ENCODE data around the gene SORCS3.

The SORCS3 gene

DNA sequence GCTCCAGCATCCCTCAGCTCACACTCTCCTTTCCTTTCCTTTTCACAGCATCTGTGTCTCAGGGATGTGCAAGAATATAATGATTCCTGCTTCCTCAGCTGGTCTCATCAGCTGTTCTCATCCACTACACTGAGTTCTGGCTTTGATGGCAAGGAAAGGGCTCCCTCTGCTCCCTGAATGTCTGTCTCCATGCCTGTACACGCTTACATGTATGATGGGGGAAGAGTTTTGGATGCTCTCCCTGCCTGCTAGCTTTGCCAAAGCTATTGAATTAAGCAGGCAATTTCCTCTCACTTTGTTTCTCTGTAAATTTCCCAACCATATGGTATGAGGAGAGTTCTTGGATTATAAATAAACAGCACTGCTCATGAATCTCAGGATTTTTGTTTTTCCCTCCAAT, 254.5 kb downstream of the SORCS3 start:
- ATAC-seq (ENCODE audit: low read depth) (no peak), DNase-seq (ENCODE audit: low spot score in 2 of 2) (no peak)
- Mint-ChIP-seq H3K27me3 (no peaks in the 10 kb centered on the region), H3K36me3 (no peaks in the 10 kb centered on the region), H3K4me3 (no peak overlapping the region), H3K9me3 (peaks cover 2% of the 10 kb centered on the region), H3K27ac (no peak overlapping the region), H3K4me1 (peaks cover 2% of the 10 kb centered on the region)

DNA sequence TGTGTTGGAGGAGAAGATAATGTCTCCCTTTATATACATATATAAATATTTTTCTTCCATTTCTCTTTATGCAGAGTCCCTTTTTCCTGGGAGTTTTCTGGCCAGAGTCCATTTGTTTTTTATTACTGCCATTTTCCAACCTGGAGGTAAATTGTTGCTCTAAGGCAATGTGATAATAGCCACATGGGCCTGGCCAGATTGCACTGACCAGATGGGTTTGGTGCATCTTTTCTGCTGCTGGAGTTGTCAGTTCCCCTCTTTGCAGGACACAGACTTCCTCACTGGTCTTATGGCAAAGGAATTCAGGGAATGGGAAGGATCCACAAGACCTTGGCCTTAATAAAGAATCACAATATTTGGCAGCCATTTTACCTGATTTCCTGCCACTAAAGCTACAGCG, 254.9 kb downstream of the SORCS3 start:
- Mint-ChIP-seq H3K27ac (no peak overlapping the region), H3K4me3 (no peak overlapping the region), H3K4me1 (peaks cover 2% of the 10 kb centered on the region), H3K9me3 (no peaks in the 10 kb centered on the region), H3K36me3 (no peaks in the 10 kb centered on the region), H3K27me3 (no peaks in the 10 kb centered on the region)
- ATAC-seq (ENCODE audit: low read depth) (no peak), DNase-seq (ENCODE audit: low spot score in 2 of 2) (no peak)

DNA sequence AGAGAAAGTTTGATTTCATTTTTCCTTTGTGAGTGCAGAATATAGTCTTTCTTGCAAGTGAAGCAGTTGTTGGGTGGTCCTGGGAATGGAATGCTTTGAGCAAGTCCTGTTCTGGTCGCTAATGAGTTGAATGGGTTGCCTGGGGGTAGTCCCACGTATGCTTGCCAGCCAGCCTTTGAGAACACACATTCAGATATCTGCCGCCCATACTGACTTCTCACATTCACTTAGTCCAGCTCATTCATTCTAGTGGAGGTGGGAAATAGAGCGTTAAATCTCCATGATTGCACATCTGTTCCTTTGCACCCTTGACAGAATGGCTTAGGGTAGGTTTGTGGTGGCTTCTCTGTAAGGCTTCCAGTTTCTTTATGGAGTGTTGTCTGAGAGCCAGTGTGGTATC, 256.6 kb downstream of the SORCS3 start:
- Mint-ChIP-seq H3K27ac (no peak overlapping the region), H3K27me3 (peaks cover 2% of the 10 kb centered on the region), H3K9me3 (no peaks in the 10 kb centered on the region), H3K4me1 (peaks cover 2% of the 10 kb centered on the region), H3K4me3 (no peak overlapping the region), H3K36me3 (no peaks in the 10 kb centered on the region)
- ATAC-seq (ENCODE audit: low read depth) (no peak), DNase-seq (ENCODE audit: low spot score in 2 of 2) (no peak)

DNA sequence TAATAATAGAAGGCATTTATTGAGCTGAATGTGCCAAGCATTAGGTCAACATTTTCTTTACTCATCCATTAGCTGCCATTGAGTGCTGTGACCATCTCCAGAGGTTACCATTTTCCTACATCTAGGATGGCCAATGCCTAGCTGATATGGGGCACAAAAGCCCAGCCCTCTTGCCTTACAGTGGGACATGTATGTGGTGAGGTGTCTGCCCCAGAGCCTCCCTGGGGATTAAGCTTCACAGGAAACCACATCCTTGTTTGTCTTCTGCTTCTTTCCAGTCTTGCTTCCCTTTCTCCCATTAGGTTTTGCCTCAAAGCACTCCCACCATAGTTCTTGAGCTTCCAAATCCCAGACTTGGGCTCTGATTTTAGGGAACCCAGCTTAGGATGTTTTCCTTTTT, 258.7 kb downstream of the SORCS3 start:
- ATAC-seq (ENCODE audit: low read depth) (no peak), DNase-seq (ENCODE audit: low spot score in 2 of 2) (no peak)
- H3K9me3 Mint-ChIP-seq = no peaks in the 10 kb centered on the region
- no peak overlapping the region for H3K27ac Mint-ChIP-seq
- H3K27me3 Mint-ChIP-seq = peaks cover 2% of the 10 kb centered on the region
- no peaks in the 10 kb centered on the region for H3K36me3 Mint-ChIP-seq
- no peak overlapping the region for H3K4me3 Mint-ChIP-seq
- H3K4me1 Mint-ChIP-seq = peaks cover 2% of the 10 kb centered on the region

DNA sequence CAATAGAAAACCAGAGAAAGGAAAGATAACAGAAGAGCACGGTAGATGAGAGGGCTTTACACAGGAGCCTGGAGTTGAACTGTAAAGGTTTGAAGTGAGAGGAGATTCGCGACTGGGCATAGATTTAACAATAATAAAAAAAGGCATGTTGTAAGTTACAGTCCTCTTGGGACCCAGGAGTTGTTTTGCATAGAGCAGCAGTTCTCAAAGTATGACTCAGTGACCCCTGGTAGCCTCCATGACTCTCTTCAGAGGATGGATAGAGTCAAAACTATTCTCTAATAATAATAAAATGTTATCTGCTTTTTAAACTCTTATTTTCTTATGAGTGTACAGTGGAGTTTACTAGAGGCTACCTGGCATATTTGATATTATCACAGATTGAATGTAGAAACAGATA, 262.3 kb downstream of the SORCS3 start:
- H3K27me3 Mint-ChIP-seq = peaks cover 2% of the 10 kb centered on the region
- H3K9me3 Mint-ChIP-seq = no peaks in the 10 kb centered on the region
- H3K27ac Mint-ChIP-seq = no peak overlapping the region
- no peak for ATAC-seq (ENCODE audit: low read depth)
- no peak for DNase-seq (ENCODE audit: low spot score in 2 of 2)
- H3K36me3 Mint-ChIP-seq = no peaks in the 10 kb centered on the region
- no peak overlapping the region for H3K4me3 Mint-ChIP-seq
- peaks cover 2% of the 10 kb centered on the region for H3K4me1 Mint-ChIP-seq

DNA sequence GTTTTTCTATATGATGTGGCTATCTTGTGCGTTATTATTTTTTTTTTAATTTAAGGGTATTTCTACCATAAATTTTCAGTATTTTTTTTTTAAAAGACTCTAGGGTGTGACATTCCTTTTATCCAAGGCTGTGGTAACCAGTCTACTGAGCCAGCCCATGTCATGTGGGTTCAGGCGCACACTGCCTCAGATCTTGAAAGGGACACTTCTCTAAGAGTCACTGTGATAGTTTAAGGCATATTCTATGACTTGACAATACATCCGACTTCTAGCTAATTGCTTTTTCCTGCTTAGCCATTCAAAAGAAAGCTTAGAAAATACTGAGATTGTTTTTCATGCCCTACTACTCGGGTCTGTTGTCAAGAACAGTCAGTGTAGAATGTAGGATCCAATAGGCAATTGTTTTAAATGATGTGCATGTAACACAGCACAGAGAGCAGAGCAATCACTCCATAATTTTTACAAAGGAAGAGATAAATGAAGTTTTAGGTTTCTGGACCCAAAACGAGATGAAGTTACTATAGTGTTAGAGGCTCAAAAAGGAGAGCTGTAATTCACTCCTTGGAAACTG, 263.7 kb downstream of the SORCS3 start:
- peaks cover 2% of the 10 kb centered on the region for H3K27me3 Mint-ChIP-seq
- H3K27ac Mint-ChIP-seq = no peak overlapping the region
- peaks cover 2% of the 10 kb centered on the region for H3K4me1 Mint-ChIP-seq
- no peaks in the 10 kb centered on the region for H3K36me3 Mint-ChIP-seq
- H3K4me3 Mint-ChIP-seq = no peak overlapping the region
- no peaks in the 10 kb centered on the region for H3K9me3 Mint-ChIP-seq
- no peak for ATAC-seq (ENCODE audit: low read depth)
- DNase-seq (ENCODE audit: low spot score in 2 of 2) = no peak

DNA sequence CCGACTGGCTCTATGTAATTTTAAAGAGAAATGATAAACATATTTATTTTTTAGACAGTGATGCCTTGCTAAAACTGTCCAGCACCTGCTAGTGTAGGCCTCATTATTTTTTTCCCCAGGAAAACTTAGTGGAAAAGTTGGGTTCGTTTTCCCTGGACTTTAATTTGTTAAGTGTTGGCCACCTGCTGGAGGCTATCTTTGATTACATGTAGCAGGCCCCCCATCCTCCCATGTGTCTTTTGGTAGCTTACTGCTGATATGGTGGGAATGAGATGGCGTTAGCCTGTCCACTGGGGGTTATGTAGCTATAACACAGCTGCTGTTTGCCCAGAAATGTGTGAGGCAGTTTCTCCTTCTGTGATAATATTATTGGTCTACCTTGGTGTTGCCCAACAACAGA, 265.0 kb downstream of the SORCS3 start:
- H3K9me3 Mint-ChIP-seq = no peaks in the 10 kb centered on the region
- no peak overlapping the region for H3K4me3 Mint-ChIP-seq
- no peaks in the 10 kb centered on the region for H3K4me1 Mint-ChIP-seq
- H3K27me3 Mint-ChIP-seq = peaks cover 2% of the 10 kb centered on the region
- no peak for DNase-seq (ENCODE audit: low spot score in 2 of 2)
- ATAC-seq (ENCODE audit: low read depth) = no peak
- H3K27ac Mint-ChIP-seq = no peak overlapping the region
- H3K36me3 Mint-ChIP-seq = no peaks in the 10 kb centered on the region

DNA sequence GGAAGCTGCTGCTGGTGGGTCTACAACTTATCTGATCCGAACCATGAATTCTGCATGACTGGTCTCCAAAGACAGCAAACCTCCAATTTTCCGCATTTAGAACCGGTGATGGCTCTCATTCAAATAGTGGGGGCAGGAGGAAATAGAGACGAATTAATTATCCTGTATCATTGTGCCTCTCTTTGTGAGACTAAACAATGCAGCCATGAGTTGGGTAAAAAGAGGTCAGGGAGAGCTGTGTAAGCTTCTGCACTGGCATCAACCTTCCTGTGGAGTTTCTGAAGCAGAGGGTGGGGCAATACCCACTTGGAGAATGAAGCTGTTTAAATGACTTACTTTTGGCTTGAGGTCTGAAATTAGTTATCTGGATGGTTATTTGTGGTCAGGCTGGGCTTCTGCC, 266.4 kb downstream of the SORCS3 start:
- H3K27ac Mint-ChIP-seq = no peak overlapping the region

DNA sequence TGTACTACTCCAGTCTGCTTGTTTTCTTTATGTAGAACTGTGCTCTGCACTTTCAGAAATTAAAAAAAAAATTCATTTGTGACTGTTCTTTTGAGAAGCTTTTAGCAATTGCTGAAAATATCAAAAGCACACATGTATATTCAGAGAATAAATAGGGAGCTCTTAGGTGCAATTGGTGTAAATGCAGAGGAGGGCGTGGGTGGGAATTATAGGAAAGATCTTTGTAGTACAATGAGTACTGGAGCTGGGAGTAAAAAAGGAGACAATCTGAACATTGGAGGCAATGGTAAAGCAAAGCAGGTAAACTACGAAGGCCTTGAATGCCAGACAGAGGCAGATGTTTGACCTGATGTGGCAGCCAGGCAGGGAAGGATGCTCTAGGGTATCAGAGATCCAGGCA, 267.5 kb downstream of the SORCS3 start:
- ATAC-seq (ENCODE audit: low read depth) = no peak
- Mint-ChIP-seq H3K9me3 (peaks cover 2% of the 10 kb centered on the region), H3K4me3 (no peak overlapping the region), H3K36me3 (no peaks in the 10 kb centered on the region), H3K27me3 (no peaks in the 10 kb centered on the region), H3K4me1 (no peaks in the 10 kb centered on the region), H3K27ac (no peak overlapping the region)
- no peak for DNase-seq (ENCODE audit: low spot score in 2 of 2)

More for the DNA sequence above, 266.4 kb downstream of the SORCS3 start:
- Mint-ChIP-seq H3K9me3 (no peaks in the 10 kb centered on the region), H3K4me3 (no peak overlapping the region), H3K27me3 (no peaks in the 10 kb centered on the region), H3K36me3 (no peaks in the 10 kb centered on the region), H3K4me1 (no peaks in the 10 kb centered on the region)
- DNase-seq (ENCODE audit: low spot score in 2 of 2) = no peak
- ATAC-seq (ENCODE audit: low read depth) = no peak

DNA sequence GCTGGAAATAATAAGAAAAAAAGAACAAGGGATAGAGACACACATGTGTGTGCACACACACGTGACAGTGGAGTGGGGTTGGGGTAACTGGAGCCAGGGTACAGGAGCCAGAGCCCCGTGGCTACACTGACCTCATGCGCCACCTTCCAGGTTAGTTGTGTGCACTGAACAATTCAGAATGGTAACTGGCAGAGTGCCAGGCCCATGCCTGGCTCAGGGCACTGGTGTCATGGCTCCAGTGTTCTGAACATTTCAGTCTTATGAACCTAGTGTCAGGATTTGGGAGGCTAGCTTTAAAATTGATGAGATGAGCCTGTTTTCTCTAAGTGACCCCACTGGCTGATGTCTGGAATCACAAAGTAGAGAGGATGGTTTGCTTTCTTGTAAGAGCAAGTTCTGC, 269.6 kb downstream of the SORCS3 start:
- Mint-ChIP-seq H3K9me3 (peaks cover 4% of the 10 kb centered on the region), H3K27me3 (no peaks in the 10 kb centered on the region), H3K4me3 (no peak overlapping the region), H3K36me3 (no peaks in the 10 kb centered on the region), H3K27ac (no peak overlapping the region), H3K4me1 (no peaks in the 10 kb centered on the region)
- no peak for ATAC-seq (ENCODE audit: low read depth)
- no peak for DNase-seq (ENCODE audit: low spot score in 2 of 2)

DNA sequence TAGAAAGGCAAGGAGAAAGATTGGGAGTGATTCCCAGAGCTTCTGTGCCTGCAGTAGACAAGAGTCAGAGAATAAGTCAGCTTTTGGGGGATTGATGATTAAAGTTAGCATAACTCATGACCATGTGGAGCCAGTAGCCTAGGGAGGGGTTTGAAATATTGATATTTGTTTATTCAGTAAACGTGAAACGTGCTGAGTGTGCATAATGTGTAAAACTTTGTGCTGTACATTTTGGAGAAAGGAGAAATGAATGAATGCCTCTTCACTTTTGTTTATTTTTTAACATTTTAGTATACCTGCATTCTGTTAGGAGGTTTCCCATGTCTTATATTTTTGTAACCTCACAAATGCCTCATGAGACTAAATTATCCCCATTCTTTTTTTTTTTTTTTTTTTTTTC, 272.3 kb downstream of the SORCS3 start:
- ATAC-seq (ENCODE audit: low read depth) (no peak), DNase-seq (ENCODE audit: low spot score in 2 of 2) (no peak)
- Mint-ChIP-seq H3K36me3 (no peaks in the 10 kb centered on the region), H3K27me3 (no peaks in the 10 kb centered on the region), H3K9me3 (peaks cover 4% of the 10 kb centered on the region), H3K27ac (no peak overlapping the region), H3K4me3 (no peak overlapping the region), H3K4me1 (no peaks in the 10 kb centered on the region)

DNA sequence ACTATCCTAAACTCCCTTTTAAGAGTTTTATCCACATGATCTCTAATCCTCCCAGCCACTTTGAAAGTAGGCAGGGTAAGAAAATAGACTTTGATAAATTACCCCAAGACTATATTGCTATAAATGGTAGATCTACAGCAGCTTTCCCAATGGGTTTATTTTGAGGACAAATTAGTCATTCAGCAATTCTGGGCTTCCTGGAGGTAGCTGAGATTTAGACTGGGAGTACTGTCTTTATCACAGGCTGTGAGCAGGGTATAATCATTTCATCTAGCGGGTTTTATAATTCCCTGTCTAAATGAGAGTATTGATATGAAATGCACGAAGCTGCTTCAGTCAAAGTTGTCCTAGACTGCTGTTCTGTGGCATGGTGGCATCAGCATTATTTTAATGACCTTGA, 279.4 kb downstream of the SORCS3 start:
- ATAC-seq (ENCODE audit: low read depth) (no peak), DNase-seq (ENCODE audit: low spot score in 2 of 2) (no peak)
- Mint-ChIP-seq H3K4me1 (no peaks in the 10 kb centered on the region), H3K9me3 (no peaks in the 10 kb centered on the region), H3K27ac (no peak overlapping the region), H3K4me3 (no peak overlapping the region), H3K27me3 (peaks cover 1% of the 10 kb centered on the region), H3K36me3 (no peaks in the 10 kb centered on the region)

DNA sequence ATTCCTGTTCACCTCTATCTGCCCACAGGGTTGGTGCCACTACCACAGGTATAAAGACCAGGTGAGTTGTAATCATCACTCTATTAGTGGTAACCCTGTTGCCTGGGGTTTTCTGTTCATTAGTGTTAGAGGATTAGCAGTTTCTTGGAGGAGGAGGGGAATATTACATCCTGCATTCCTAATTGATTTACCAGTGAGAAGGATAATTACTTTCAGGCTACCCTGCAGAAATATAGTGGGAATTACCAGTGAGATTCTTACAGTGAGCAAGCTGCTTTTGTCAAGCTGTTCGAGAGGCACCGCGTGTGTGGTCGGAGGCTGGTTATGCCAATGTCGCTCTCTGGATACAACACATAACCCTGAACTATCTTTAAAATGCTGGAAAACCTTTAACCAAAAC, 280.7 kb downstream of the SORCS3 start:
- peaks cover 1% of the 10 kb centered on the region for H3K27me3 Mint-ChIP-seq
- no peaks in the 10 kb centered on the region for H3K4me1 Mint-ChIP-seq
- no peak overlapping the region for H3K27ac Mint-ChIP-seq
- no peak overlapping the region for H3K4me3 Mint-ChIP-seq
- DNase-seq (ENCODE audit: low spot score in 2 of 2) (no peak), ATAC-seq (ENCODE audit: low read depth) (no peak)
- no peaks in the 10 kb centered on the region for H3K9me3 Mint-ChIP-seq
- no peaks in the 10 kb centered on the region for H3K36me3 Mint-ChIP-seq

DNA sequence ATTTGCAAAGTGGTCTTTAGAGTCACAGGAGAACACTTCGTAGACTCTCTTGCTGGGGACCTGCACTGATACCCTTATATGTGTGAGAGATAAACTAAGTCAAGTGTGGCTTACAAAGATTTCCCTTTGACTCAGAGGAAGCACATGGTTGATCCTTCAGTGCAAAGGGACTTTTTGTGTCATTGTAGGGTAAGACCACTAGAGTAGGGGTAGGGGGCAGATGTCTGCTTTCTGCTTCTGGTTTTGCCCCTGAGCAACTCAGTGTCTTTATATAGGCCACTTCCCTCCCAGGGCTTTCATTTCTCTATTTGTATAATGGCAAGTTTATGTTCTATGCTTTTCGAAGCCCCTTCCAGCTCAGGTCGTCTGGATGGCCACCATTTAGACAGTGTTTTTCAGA, 281.7 kb downstream of the SORCS3 start:
- Mint-ChIP-seq H3K4me3 (no peak overlapping the region), H3K9me3 (no peaks in the 10 kb centered on the region), H3K4me1 (no peaks in the 10 kb centered on the region), H3K27ac (no peak overlapping the region), H3K27me3 (peaks cover 1% of the 10 kb centered on the region), H3K36me3 (no peaks in the 10 kb centered on the region)
- DNase-seq (ENCODE audit: low spot score in 2 of 2) (no peak), ATAC-seq (ENCODE audit: low read depth) (no peak)

DNA sequence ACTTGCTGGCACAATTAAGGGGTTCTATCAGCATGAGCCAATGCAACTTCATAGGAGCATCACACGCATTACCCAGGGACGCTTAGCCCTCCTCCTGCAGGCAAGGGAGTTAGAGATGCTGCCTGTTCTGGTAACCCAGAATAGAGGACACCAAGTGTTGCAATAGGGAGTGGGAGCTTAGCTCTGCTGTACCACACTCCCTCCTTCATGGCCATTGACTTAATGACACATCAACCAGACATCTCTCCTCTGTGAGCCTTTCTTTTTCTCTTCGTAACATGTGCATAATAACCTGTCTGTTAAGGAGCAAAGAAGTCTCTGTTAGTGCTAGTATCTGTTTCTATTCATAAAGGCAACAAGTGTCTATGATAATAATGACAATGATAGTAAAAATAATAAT, 282.4 kb downstream of the SORCS3 start:
- no peaks in the 10 kb centered on the region for H3K4me1 Mint-ChIP-seq
- H3K36me3 Mint-ChIP-seq = no peaks in the 10 kb centered on the region
- H3K27ac Mint-ChIP-seq = no peak overlapping the region
- DNase-seq (ENCODE audit: low spot score in 2 of 2) (no peak), ATAC-seq (ENCODE audit: low read depth) (no peak)
- peaks cover 1% of the 10 kb centered on the region for H3K27me3 Mint-ChIP-seq
- no peaks in the 10 kb centered on the region for H3K9me3 Mint-ChIP-seq
- H3K4me3 Mint-ChIP-seq = no peak overlapping the region
